Activated T-helper 9 cell treated with anti-CD3 and anti-CD28 coated beads, Interleukin-2, amount 50 U/mL, for 16 hours (primary cell): Measurements from ENCODE around the gene AADACL2.
"Not testable (repeated sequence)": the region's sequence is repeated elsewhere in the genome, so short reads cannot be mapped to it uniquely, and the experiment has no call there.

ENCODE experiments used
- DNase-seq: peaks from one replicate; pipeline ENCODE4 v3.0.0-alpha.2; 2020; ENCODE audit warnings: low read depth

AADACL2 gene, protein sequence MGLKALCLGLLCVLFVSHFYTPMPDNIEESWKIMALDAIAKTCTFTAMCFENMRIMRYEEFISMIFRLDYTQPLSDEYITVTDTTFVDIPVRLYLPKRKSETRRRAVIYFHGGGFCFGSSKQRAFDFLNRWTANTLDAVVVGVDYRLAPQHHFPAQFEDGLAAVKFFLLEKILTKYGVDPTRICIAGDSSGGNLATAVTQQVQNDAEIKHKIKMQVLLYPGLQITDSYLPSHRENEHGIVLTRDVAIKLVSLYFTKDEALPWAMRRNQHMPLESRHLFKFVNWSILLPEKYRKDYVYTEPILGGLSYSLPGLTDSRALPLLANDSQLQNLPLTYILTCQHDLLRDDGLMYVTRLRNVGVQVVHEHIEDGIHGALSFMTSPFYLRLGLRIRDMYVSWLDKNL

GRCh38 chr3:151733613-151734012 lies at the start of gene AADACL2:
TSS of gene AADACL2 (plus strand) at chr3:151733927. CDS start at chr3:151734036, 109 bp downstream.
- no peak for DNase-seq

DNA sequence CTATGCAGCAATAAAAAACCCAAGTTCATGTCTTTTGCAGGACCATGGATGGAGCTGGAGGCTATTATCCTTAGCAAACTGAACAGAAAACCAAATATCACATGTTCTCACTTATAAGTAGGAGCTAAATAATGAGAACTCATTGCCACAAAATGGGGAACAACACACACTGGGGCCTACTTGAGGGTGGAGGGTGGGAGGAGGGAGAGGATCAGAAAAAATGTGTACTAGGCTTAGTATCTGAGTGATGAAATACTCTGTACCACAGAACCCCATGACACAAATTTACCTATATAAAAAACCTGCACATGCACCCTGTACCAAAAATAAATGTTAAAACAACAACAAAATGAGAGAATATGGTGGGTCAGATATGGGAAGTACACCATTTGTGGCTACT lies 49.6 kb upstream of the AADACL2 start:
- DNase-seq, result no peak

- DNase-seq, result no peak
Observed at GRCh38 chr3:151686257-151686656, 47.5 kb upstream of the AADACL2 start.

- no peak for DNase-seq
Observed at GRCh38 chr3:151687076-151687475, 46.7 kb upstream of the AADACL2 start.

GRCh38 chr3:151688571-151688970 lies 45.2 kb upstream of the AADACL2 start:
- DNase-seq, result no peak

DNA sequence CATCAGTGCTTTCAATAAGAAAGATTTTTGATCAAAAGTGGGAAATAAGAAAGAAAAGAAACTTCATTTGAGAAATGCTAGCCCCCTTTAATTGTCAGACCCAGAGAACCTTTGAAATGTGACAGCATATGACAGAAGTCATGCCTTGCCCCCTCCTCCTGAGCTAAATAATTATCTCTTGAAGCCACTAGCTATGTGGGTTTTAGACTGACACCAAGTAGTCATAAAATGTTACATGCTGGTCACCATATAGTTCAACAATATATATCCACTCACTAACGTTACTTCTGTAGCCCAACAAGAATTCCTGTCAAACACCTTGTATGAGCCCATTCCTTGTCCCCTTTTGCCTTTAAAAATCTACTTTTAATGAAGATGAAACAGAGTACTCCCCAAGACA lies 43.1 kb upstream of the AADACL2 start:
- no peak for DNase-seq

DNA sequence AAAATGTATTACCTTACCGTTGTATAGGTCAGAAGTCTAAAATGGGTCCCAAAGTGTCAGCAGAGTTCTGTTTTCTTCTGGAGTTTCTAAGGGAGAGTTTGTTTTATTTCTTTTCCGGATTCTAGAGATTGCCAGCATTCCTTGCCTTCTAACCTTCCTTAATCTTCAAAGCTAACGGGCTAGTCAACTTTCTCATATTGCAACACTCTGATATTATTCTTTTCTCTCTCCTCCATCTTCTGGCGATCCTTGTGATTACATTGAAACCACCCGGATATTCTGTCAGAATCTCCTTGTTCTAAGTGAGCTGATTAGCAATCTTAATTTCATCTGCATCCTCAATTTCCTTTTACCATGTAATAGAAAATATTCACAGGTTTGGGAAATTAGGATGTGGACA lies 36.2 kb upstream of the AADACL2 start:
- DNase-seq, result no peak

- no peak for DNase-seq
Observed at GRCh38 chr3:151707216-151707615, 26.5 kb upstream of the AADACL2 start.

DNA sequence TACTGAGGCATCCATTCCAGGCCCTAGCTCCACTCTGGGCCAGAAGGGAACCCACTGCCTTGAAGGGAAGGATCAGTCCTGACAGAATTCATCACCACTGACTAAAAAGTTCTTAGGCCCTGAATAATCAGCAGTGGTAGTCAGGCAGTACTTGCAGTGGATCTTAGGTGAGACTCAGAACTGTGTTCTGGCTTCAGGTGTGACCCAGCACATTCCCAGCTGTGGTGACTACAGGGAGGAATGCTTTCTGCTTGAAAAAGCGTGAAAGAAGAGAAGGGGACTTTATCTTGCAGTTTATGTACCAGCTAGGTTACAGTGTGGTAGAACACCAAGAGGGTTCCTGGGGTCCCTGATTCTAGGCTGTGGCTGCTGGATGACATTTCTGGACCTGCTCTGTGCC lies 24.9 kb upstream of the AADACL2 start:
- no peak for DNase-seq

DNA sequence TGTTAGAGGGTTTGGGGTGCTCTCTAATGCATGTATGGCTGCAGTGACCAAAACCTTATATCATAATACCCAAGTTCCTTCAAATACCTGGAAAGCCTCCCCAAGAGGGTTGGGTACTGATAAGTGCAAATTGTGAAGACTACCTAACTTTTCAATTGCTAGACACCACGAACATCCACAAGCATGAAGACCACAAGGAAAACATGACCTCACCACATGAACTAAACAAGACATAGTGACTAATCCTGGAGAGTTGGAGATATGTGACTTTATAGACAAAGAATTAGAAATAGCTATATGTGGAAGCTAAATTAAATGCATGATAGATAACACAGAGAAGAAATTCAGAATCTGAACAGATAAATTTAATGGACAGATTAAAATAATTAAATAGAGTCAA lies 23.9 kb upstream of the AADACL2 start:
- no peak for DNase-seq

DNA sequence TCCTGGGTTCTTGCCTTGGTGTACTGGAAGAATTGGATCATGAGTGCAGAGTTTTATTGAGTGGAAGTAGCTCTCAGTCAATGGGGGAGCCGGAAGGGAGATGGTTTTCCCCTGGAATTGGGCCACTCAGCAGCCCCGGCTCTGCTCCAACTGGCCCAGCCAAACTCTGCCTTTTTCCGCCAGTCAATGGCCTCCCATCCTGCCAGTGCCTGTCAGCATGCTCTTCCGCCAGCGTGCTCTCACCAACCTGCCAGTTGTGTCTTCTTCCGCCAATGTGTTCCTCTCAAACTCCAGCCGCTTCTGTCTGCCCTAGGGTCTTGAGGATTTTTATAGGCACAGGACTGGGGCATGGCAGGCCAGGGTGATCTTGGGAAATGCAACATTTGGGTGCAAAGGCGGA lies 12.4 kb upstream of the AADACL2 start:
- DNase-seq, result no peak

GRCh38 chr3:151722856-151723255 lies 10.9 kb upstream of the AADACL2 start:
- no peak for DNase-seq

DNA sequence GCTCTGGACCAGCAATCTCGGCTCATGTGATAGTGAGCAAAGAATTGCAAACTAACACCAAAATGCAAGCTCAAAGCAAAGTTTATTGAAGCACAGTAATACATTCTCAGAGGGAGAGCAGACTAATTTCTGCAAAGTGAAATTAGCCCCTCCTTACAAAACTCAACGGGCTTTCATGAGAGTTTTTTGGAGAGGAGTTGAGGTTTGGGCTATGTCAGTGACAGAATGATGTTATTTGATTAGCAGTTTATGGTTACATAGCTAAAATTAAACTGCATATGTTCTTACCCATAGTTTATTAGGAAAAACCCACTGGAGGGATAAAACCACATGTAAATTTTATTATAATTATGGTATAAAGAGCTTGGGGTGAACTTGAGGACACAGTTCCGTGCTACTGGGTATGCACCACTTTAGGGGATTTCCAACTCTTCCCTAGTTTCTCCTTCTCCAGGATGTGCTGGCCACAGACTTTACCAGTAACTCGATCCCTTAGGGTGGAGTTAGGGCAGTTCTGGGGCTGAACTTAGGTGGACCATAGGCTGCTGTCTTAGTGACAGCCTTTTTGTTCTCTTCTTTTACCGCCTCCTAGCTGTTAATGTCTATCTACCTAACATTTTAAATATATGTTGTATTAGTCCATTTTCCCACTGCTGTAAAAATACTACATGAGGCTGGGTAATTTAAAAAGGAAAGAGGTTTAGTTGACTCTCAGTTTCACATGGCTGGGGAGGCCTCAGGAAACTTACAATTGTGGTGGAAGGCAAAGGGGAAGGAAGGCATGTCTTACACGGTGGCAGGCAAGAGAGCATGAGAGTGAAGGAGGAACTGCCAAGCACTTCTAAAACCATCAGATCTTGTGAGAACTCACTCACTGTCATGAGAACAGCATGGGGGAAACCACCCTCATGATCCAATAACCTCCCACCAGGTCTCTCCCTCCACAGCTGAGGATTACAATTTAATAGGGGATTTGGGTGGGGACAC lies 8.9 kb upstream of the AADACL2 start:
- DNase-seq, result no peak

DNA sequence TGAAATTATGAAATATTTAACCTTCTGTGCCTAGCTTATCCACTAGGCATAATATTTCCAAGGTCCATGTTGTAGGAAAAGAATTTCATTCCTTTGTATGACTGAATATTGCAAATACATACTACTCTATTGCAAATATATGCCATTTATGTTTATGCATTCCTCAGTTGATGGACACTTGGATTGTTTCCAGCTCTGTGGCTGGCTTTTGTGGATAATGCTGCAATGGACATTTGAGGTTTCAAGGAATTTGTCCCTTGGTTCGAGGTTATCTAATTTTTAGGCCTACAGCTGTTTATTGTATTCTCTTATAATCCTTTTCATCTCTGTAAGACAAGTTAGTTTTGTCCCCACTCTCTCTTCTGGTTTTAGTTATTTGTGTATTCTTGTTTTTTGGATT lies 7.7 kb upstream of the AADACL2 start:
- no peak for DNase-seq

GRCh38 chr3:151732861-151733260 lies 866 bp upstream of the AADACL2 start:
- DNase-seq, result no peak

DNA sequence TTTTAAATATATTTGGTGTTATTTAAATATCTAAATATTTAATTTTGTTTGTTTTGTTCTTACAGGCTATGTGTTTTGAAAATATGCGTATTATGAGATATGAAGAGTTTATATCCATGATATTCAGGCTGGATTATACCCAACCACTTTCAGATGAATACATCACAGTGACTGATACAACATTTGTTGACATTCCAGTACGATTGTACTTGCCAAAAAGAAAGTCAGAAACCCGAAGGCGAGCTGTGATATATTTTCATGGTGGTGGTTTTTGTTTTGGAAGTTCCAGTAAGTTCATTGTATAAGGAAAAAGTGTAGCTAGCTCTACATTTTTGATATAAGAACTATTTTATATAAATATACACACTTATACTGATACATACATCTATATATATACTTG lies 6.9 kb downstream of the AADACL2 start:
- DNase-seq, result no peak

DNA sequence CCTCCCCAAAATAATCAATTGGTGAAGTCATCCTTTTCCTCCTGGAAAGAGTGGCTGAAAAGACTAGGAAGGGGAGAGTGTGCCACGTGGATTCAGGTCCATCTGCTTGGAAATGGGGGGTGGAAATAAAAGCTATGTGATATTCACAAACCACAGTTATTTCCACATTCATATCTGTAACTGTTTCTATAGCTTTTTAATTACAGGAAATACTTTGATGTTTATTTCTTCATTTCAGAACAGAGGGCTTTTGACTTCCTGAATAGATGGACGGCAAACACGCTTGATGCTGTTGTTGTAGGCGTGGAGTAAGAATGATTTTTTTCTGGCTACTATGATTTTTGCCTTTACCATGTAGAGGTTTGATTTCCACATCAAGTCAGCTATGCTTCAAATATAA lies 10.1 kb downstream of the AADACL2 start:
- no peak for DNase-seq

DNA sequence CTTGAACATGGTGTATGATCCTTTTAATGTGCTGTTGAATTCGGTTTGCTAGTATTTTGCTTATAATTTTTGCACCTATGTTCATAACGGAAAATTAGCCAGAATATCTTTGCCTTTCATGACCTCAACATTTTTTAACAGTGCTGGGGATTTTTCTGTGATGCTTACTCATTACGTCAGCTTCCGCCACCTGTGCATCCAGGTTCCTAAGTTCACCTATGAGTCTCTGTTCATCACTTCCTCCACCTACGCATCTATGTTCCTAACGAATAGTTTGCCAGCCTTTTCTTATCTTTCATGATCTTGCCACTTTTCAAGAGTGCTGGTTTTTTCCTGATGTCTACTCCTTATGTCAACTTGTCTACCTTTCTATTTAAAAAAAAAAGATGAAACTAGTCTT lies 16.5 kb downstream of the AADACL2 start:
- DNase-seq, result no peak

DNA sequence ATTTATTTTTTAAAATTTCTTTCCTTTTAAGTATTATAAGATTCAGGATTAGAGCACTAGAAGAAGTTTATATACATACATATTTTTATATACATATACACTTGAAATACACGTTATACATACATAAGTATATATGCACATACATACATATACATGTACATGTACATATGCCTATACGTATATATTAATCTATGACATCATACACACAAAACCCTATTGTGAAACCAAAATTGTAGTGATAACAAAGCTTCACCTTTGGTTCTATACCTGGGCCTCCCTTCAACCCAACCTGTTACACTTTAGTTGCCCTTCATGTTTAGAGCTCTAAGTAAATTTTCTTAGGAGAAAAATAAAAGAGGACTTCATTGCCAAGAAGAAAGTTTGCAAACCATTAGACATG lies 17.0 kb downstream of the AADACL2 start:
- DNase-seq, result no peak

DNA sequence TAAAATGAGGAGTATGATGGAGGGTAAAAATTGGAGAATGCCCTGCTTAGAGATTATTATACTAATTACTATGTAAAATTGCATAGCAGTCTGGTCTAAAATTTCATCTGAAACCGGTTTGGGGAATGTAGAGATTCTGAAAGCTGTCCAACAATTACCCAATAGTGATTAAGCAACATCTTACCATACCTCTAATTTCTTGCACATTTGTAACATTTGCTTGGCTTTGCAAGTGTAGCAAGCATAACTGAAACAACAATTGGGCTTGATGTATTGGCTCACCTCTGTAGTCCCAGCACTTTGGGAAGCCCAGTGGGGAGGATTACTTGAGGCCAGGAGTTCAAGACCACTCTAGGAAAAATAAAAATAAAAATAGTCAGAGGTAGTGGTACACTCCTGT lies 17.4 kb downstream of the AADACL2 start:
- DNase-seq, result no peak

- DNase-seq, result no peak
Observed at GRCh38 chr3:151753846-151754245, 20.1 kb downstream of the AADACL2 start.

GRCh38 chr3:151761581-151761980 lies 27.9 kb downstream of the AADACL2 start:
- no peak for DNase-seq

- not testable (repeated sequence) for DNase-seq
Observed at GRCh38 chr3:151764699-151765098, 31.0 kb downstream of the AADACL2 start.
